Mesendoderm (in vitro differentiated cells): ENCODE measurements around the gene BCAN.
A peak's percentile ranks its signal among the peaks of the same experiment; 100 is the strongest.

Source experiments
- DNase-seq: peaks from one replicate; pipeline ENCODE4 v3.0.0; 2013
- H2AK5ac ChIP-seq: 2 replicates; pipeline ENCODE4 v1.6.1; 2013; ENCODE audit warnings: low read length, inconsistent platforms
- H2BK120ac ChIP-seq: 2 replicates; pipeline ENCODE4 v1.6.1; 2013; ENCODE audit warnings: low read depth, mild to moderate bottlenecking, low read length, moderate library complexity, mixed read lengths
- H2BK15ac ChIP-seq: replicated peaks from 2 replicates; pipeline ENCODE4 v1.6.1; 2013; ENCODE audit warnings: low read depth, mild to moderate bottlenecking, moderate library complexity
- H2BK5ac ChIP-seq: 2 replicates; pipeline ENCODE4 v1.6.1; 2013; ENCODE audit warnings: low read length, inconsistent platforms
- H3K18ac ChIP-seq: 2 replicates; pipeline ENCODE4 v1.6.1; 2013; ENCODE audit warnings: mild to moderate bottlenecking, low read length, mixed read lengths
- H3K23ac ChIP-seq: one replicate; pipeline ENCODE4 v1.6.1; 2013; ENCODE audit warnings: low read length
- H3K27ac ChIP-seq: 2 replicates; pipeline ENCODE4 v1.5.1; 2013; ENCODE audit warnings: low read depth, mild to moderate bottlenecking, inconsistent platforms, low read length, moderate library complexity
- H3K27me3 ChIP-seq: 2 replicates; pipeline ENCODE4 v1.6.1; 2013; ENCODE audit warnings: low read length, control low read depth, mild to moderate bottlenecking, inconsistent platforms; ENCODE audit not compliant: insufficient read depth, poor library complexity
- H3K36me3 ChIP-seq: 2 replicates; pipeline ENCODE4 v1.6.1; 2013; ENCODE audit warnings: low read length, inconsistent platforms; ENCODE audit not compliant: control insufficient read depth, insufficient read depth
- H3K4ac ChIP-seq: one replicate; pipeline ENCODE4 v1.6.1; 2013; ENCODE audit warnings: low read depth, mild to moderate bottlenecking, low read length, moderate library complexity
- H3K4me1 ChIP-seq: 2 replicates; pipeline ENCODE4 v1.6.1; 2013; ENCODE audit warnings: low read depth, low read length, inconsistent platforms; ENCODE audit not compliant: control insufficient read depth
- H3K4me2 ChIP-seq: 2 replicates; pipeline ENCODE4 v1.6.1; 2013; ENCODE audit warnings: low read length
- H3K4me3 ChIP-seq: 2 replicates; pipeline ENCODE4 v1.5.1; 2013; ENCODE audit warnings: mild to moderate bottlenecking, low read length
- H3K56ac ChIP-seq: one replicate; pipeline ENCODE4 v1.6.1; 2013; ENCODE audit warnings: low read length
- H3K79me1 ChIP-seq: 2 replicates; pipeline ENCODE4 v1.6.1; 2013; ENCODE audit warnings: low read length, inconsistent platforms
- H3K79me2 ChIP-seq: 2 replicates; pipeline ENCODE4 v1.6.1; 2013; ENCODE audit warnings: mild to moderate bottlenecking, low read length; ENCODE audit not compliant: control insufficient read depth, insufficient read depth
- H3K9ac ChIP-seq: 2 replicates; pipeline ENCODE4 v1.6.1; 2013; ENCODE audit warnings: low read length, inconsistent platforms
- H4K5ac ChIP-seq: one replicate; pipeline ENCODE4 v1.6.1; 2013; ENCODE audit warnings: low read length
- H4K8ac ChIP-seq: one replicate; pipeline ENCODE4 v1.6.1; 2013; ENCODE audit warnings: low read depth, mild to moderate bottlenecking, control low read depth, low read length, moderate library complexity
- WGBS: extraction: QIAGEN DNeasy Blood & Tissue Kit; methylation state at CpG from one replicate; pipeline ENCODE4 v1.1.7; 2013; ENCODE audit warnings: low lambda C conversion rate, missing lambda C conversion rate; ENCODE audit not compliant: insufficient coverage; ENCODE audit errors: extremely low coverage; 5-methylcytosine and 5-hydroxymethylcytosine counted together

BCAN gene

DNA sequence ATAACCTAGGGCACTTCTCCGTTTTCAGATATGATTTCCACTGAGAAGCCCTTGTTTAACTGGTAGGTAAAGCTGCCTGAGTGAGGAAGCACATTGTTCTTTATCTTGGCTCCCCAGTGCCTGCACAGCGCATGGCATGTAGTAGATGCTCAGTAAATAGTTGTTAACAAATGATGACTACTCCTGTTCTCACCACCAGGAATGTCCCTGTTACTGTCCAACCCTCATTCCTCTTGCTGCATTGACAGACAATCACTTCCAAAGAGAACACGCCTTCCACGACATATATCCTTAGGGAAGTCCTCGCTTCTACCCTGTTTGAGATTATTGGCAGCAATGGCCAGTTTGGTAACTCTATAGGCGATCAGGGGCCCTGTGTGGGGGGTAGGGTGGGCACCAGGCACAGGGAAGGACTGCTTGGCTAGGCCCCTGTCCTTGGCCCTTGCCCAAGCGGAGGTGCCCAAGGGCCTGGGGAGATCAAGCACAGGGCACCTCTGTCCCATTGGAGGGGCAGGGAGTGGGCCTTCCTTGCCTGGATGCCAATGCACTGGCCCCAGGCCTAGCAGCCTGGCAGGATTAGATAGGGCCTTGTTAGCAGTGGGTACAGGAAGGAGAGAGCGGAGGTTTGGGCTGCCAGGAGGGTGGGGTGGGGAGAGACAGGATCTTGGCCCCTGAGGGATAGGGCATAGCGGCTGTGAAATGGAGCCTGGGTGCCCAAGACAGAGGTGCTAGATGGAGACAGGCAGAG is 25.1 kb downstream of the BCAN start:
- no peak overlapping the region for H3K18ac ChIP-seq
- no peak overlapping the region for H2AK5ac ChIP-seq
- no peak overlapping the region for H2BK5ac ChIP-seq
- no CpG with 5 or more reads among the region's 9 CpGs for WGBS
- no peak overlapping the region for H4K8ac ChIP-seq
- no peak overlapping the region for H2BK15ac ChIP-seq
- no peak overlapping the region for H4K5ac ChIP-seq
- H3K79me1 ChIP-seq, result peaks cover 4% of the 10 kb centered on the region
- no peak overlapping the region for H3K23ac ChIP-seq
- H3K36me3 ChIP-seq, result peaks cover 2% of the 10 kb centered on the region
- peak overlapping the region; percentile 58 for H3K27ac ChIP-seq
- peak overlapping the region; percentile 40 for H3K4ac ChIP-seq
- peak overlapping the region; percentile 58 for H3K9ac ChIP-seq
- no peak overlapping the region for H3K4me3 ChIP-seq
- no peak overlapping the region for H3K4me2 ChIP-seq
- DNase-seq, result peak; percentile 77
- peaks cover 27% of the 10 kb centered on the region for H3K4me1 ChIP-seq
- H3K27me3 ChIP-seq, result no peaks in the 10 kb centered on the region
- H3K79me2 ChIP-seq, result no peaks in the 10 kb centered on the region
- H3K56ac ChIP-seq, result peak overlapping the region; percentile 84
- no peak overlapping the region for H2BK120ac ChIP-seq

DNA sequence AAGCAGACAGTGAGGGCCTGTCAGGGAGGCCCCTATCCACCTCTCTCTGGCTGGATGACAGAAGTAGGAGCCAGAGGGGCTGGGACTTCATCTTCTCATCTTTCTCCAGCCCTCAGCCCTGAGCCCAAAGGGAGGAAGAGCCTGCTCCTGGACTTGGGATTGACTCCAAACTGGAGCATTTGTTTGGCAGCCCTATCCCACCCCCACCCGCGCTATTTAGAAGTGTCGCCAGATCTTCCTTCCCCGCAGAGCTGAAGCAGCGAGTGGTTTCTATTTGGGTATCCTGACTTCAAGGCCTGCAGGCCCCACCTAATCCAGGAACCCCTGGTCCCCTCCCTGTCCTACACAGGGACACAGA is 25.7 kb downstream of the BCAN start:
- DNase-seq, result no peak
- H2AK5ac ChIP-seq, result peak overlapping the region; percentile 61
- H3K4me3 ChIP-seq, result no peak overlapping the region
- H3K79me1 ChIP-seq, result peaks cover 5% of the 10 kb centered on the region
- H4K8ac ChIP-seq, result no peak overlapping the region
- H3K79me2 ChIP-seq, result no peaks in the 10 kb centered on the region
- H2BK120ac ChIP-seq, result no peak overlapping the region
- H3K4me2 ChIP-seq, result no peak overlapping the region
- H3K56ac ChIP-seq, result peak overlapping the region; percentile 84
- H3K4ac ChIP-seq, result no peak overlapping the region
- H3K4me1 ChIP-seq, result peaks cover 25% of the 10 kb centered on the region
- no peak overlapping the region for H2BK15ac ChIP-seq
- peaks cover 3% of the 10 kb centered on the region for H3K36me3 ChIP-seq
- H3K23ac ChIP-seq, result peak overlapping the region; percentile 86
- no peaks in the 10 kb centered on the region for H3K27me3 ChIP-seq
- H4K5ac ChIP-seq, result no peak overlapping the region
- H2BK5ac ChIP-seq, result peak overlapping the region; percentile 47
- no CpG with 5 or more reads among the region's 5 CpGs for WGBS
- no peak overlapping the region for H3K18ac ChIP-seq
- peak overlapping the region; percentile 58 for H3K27ac ChIP-seq
- peak overlapping the region; percentile 58 for H3K9ac ChIP-seq

DNA sequence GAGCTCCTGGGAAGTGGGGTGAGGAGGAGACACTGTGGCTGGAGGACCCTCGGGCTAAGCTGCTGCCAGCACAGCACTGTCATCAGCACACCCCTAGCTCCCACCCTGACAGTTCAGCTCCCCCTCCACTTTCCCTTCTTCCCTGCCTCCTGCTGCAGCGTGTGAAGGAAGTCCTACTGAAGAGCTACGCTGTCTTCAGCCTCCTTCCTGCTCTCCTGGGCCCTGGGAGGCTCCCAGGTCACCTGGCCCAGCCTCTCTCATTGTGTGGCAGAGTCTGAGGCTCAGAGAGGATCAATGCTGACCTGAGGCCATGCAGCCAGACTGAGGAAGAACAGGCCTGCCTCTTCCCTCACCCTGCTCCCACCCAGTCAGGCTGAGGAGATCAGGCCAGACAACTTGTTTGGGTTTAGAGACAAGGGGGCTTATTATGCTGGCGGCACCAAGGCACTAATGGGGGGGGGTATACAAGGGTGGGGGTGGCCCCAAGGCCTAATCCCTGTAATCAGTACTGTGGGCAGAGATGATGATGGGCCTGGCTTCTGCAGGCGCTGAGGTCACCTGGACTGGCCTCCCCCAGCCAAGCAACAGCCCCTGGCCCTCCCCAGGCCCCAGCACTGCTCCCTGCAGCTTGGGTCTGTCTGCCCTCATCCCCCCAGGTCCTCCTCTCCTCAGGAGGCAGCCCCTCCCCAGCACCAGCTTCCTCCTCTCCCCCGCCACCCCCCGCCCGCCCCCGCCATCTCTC is 26.2 kb downstream of the BCAN start:
- Histone ChIP-seq H3K4me3 (no peak overlapping the region), H3K27ac (peak overlapping the region; percentile 58), H4K8ac (no peak overlapping the region), H3K9ac (peak overlapping the region; percentile 58), H3K18ac (no peak overlapping the region), H3K79me1 (peaks cover 6% of the 10 kb centered on the region), H3K36me3 (peaks cover 7% of the 10 kb centered on the region), H3K56ac (peak overlapping the region; percentile 84), H2BK5ac (peak overlapping the region; percentile 47), H2AK5ac (peak overlapping the region; percentile 61), H3K4ac (no peak overlapping the region), H3K4me1 (peaks cover 25% of the 10 kb centered on the region), H4K5ac (no peak overlapping the region), H3K4me2 (no peak overlapping the region), H3K23ac (peak overlapping the region; percentile 86), H3K27me3 (no peaks in the 10 kb centered on the region), H2BK15ac (no peak overlapping the region), H2BK120ac (no peak overlapping the region), H3K79me2 (peaks cover 2% of the 10 kb centered on the region)
- WGBS, result no CpG with 5 or more reads among the region's 9 CpGs
- peak; percentile 95 for DNase-seq

DNA sequence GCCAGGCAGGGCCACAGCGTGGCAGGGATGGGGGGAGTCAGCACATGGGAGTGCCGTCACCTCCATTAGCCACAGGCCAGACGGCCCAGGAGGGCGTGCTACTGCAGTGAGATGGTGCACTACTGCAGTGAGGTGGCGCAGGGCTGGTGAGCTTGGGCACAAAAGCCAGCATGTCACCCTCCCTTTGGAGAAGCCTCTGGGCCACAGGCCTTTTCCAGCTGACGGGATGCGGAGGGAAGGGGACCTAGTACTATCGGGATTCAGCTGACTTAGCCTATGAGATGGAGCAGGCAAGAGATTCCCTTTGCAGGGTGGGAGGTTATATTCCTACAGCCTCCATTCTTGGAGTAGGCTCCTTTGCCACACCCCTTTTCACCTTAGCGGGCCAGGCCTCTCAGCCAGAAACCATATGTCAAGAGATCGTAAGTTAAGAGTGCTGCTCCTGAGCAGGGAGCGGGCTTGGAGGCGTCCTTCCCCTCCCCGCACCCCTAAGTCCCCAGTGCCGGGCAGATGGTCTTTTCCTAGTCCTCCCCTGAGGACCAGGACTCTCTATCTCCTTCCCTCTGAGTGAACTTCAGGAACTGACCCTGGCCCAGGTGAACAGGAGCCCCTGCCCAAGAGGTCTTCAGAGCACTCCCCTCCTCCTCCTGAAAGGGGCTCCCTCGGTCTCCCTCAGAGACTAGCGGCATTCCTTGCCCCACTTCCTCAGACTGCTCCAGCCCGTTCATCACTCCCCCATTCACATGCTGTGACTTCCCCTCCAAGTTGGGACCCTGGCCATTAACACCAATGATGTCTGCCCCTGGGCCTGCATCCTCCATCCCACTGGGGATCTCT is 27.1 kb downstream of the BCAN start:
- peaks cover 6% of the 10 kb centered on the region for H3K79me1 ChIP-seq

DNA sequence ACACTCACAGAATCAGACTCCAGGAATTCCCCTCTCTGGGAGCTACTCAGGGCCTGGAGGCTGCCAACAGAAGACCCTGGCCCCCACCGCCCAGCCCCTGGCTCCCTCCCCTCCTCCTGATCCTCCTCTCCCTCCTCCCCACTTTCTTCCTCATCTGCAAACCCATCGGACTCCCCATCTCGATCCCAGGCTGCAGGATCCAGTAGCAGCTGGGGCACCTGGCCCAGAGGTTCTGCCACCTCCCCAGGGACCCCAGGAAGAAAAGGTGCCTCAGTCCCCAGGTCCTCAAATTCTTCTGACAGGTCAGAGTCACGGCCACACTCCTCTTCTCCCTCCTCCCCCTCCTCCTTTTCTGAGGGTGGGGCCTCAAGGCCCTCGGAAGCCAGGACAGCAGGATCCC is 27.9 kb downstream of the BCAN start:
- H3K79me1 ChIP-seq, result peaks cover 10% of the 10 kb centered on the region
- peaks cover 11% of the 10 kb centered on the region for H3K79me2 ChIP-seq
- no peaks in the 10 kb centered on the region for H3K27me3 ChIP-seq
- H3K27ac ChIP-seq, result peak overlapping the region; percentile 76
- H3K9ac ChIP-seq, result peak overlapping the region; percentile 25
- no peak overlapping the region for H2BK15ac ChIP-seq
- no peak overlapping the region for H3K56ac ChIP-seq
- no peak overlapping the region for H3K4me2 ChIP-seq
- H2BK5ac ChIP-seq, result no peak overlapping the region
- no peak overlapping the region for H2BK120ac ChIP-seq
- no peak overlapping the region for H3K4ac ChIP-seq
- peaks cover 7% of the 10 kb centered on the region for H3K36me3 ChIP-seq
- H4K8ac ChIP-seq, result no peak overlapping the region
- H2AK5ac ChIP-seq, result no peak overlapping the region
- no peak overlapping the region for H3K4me3 ChIP-seq
- no peak overlapping the region for H3K23ac ChIP-seq
- no peak overlapping the region for H4K5ac ChIP-seq
- no peak for DNase-seq
- no CpG with 5 or more reads among the region's 5 CpGs for whole genome bisulfite sequencing
- peaks cover 20% of the 10 kb centered on the region for H3K4me1 ChIP-seq
- no peak overlapping the region for H3K18ac ChIP-seq

More for the DNA sequence above, 27.1 kb downstream of the BCAN start:
- H4K8ac ChIP-seq, result no peak overlapping the region
- peaks cover 7% of the 10 kb centered on the region for H3K36me3 ChIP-seq
- H3K4me1 ChIP-seq, result peaks cover 21% of the 10 kb centered on the region
- H2BK15ac ChIP-seq, result no peak overlapping the region
- WGBS, result no CpG with 5 or more reads among the region's 17 CpGs
- H2BK5ac ChIP-seq, result peak overlapping the region; percentile 21
- peak; percentile 96 for DNase-seq
- no peak overlapping the region for H3K4ac ChIP-seq
- H3K27me3 ChIP-seq, result no peaks in the 10 kb centered on the region
- no peak overlapping the region for H4K5ac ChIP-seq
- H3K79me2 ChIP-seq, result peaks cover 4% of the 10 kb centered on the region
- no peak overlapping the region for H2BK120ac ChIP-seq
- H2AK5ac ChIP-seq, result no peak overlapping the region
- peak overlapping the region; percentile 56 for H3K9ac ChIP-seq
- no peak overlapping the region for H3K18ac ChIP-seq
- no peak overlapping the region for H3K23ac ChIP-seq
- no peak overlapping the region for H3K4me3 ChIP-seq
- H3K4me2 ChIP-seq, result no peak overlapping the region
- peak overlapping the region; percentile 39 for H3K56ac ChIP-seq
- H3K27ac ChIP-seq, result peak overlapping the region; percentile 76
